Stimulated activated CD4-positive, alpha-beta T cell treated with anti-CD3 and anti-CD28 coated beads, Interleukin-4, amount 100 ng/mL, for 4 hours (primary cell): ENCODE results near the gene GFRA1.

Experiments used
- DNase-seq, 2 experiments: peaks; one replicate each; pipeline ENCODE4 v3.0.0-alpha.2; 2020

The GFRA1 gene

GRCh38 chr10:116270771-116271592 is 2.0 kb downstream of the GFRA1 start:
- no peak for DNase-seq

- no peak for DNase-seq
Observed at GRCh38 chr10:116270126-116270770, 2.8 kb downstream of the GFRA1 start.

GRCh38 chr10:116269619-116270018 is 3.4 kb downstream of the GFRA1 start:
- no peak for DNase-seq

GRCh38 chr10:116268976-116269375 is 4.0 kb downstream of the GFRA1 start:
- no peak for DNase-seq

- DNase-seq: no peak
Observed at GRCh38 chr10:116265686-116266085, 7.3 kb downstream of the GFRA1 start.

- no peak for DNase-seq
Observed at GRCh38 chr10:116263870-116264655, 8.9 kb downstream of the GFRA1 start.

- no peak for DNase-seq
Observed at GRCh38 chr10:116262678-116263077, 10.3 kb downstream of the GFRA1 start.

- DNase-seq: no peak
Observed at GRCh38 chr10:116260599-116260998, 12.4 kb downstream of the GFRA1 start.

GRCh38 chr10:116259638-116260037 is 13.4 kb downstream of the GFRA1 start:
- no peak for DNase-seq

- no peak for DNase-seq
Observed at GRCh38 chr10:116257785-116258184, 15.2 kb downstream of the GFRA1 start.

- no peak for DNase-seq
Observed at GRCh38 chr10:116256752-116257259, 16.2 kb downstream of the GFRA1 start.

GRCh38 chr10:116255886-116256751 is 16.9 kb downstream of the GFRA1 start:
- no peak for DNase-seq

GRCh38 chr10:116254422-116255155 is 18.4 kb downstream of the GFRA1 start:
- DNase-seq: no peak

GRCh38 chr10:116253716-116254115 is 19.3 kb downstream of the GFRA1 start:
- no peak for DNase-seq

- no peak for DNase-seq
Observed at GRCh38 chr10:116251602-116252395, 21.2 kb downstream of the GFRA1 start.

- no peak for DNase-seq
Observed at GRCh38 chr10:116247691-116248090, 25.3 kb downstream of the GFRA1 start.

GRCh38 chr10:116246263-116246662 is 26.7 kb downstream of the GFRA1 start:
- no peak for DNase-seq

- no peak for DNase-seq
Observed at GRCh38 chr10:116245156-116245555, 27.9 kb downstream of the GFRA1 start.

- no peak for DNase-seq
Observed at GRCh38 chr10:116241642-116242410, 31.2 kb downstream of the GFRA1 start.

GRCh38 chr10:116241085-116241484 is 31.9 kb downstream of the GFRA1 start:
- no peak for DNase-seq
